ENCODE data around the gene IFT122.
A peak's percentile ranks its signal among the peaks of the same experiment; 100 is the strongest.
"Not testable (repeated sequence)": the region's sequence is repeated elsewhere in the genome, so short reads cannot be mapped to it uniquely, and the experiment has no call there.

Gene IFT122

GRCh38 chr3:129474984-129475804 lies 35.2 kb downstream of the IFT122 start:
- peak; percentile 19 for DNase-seq

- DNase-seq, result no peak
Observed at GRCh38 chr3:129475863-129476262, 35.8 kb downstream of the IFT122 start.

- DNase-seq, result no peak
Observed at GRCh38 chr3:129476586-129476985, 36.6 kb downstream of the IFT122 start.

GRCh38 chr3:129481225-129481765 lies 41.3 kb downstream of the IFT122 start:
- peak; percentile 19 for DNase-seq

- DNase-seq, result peak; percentile 7
Observed at GRCh38 chr3:129481766-129482332, 41.8 kb downstream of the IFT122 start.

- DNase-seq, result no peak
Observed at GRCh38 chr3:129482721-129483120, 42.7 kb downstream of the IFT122 start.

- no peak for DNase-seq
Observed at GRCh38 chr3:129483870-129484269, 43.8 kb downstream of the IFT122 start.

GRCh38 chr3:129485146-129485545 lies 45.1 kb downstream of the IFT122 start:
- not testable (repeated sequence) for DNase-seq

- DNase-seq, result peak; percentile 85
Observed at GRCh38 chr3:129485721-129486663, 46.0 kb downstream of the IFT122 start.

GRCh38 chr3:129486664-129487035 lies 46.6 kb downstream of the IFT122 start:
- DNase-seq, result no peak

- no peak for DNase-seq
Observed at GRCh38 chr3:129487183-129487867, 47.3 kb downstream of the IFT122 start.

- not testable (repeated sequence) for DNase-seq
Observed at GRCh38 chr3:129487868-129488335, 47.9 kb downstream of the IFT122 start.

GRCh38 chr3:129489258-129489657 lies 49.2 kb downstream of the IFT122 start:
- not testable (repeated sequence) for DNase-seq

- peak; percentile 82 for DNase-seq
Observed at GRCh38 chr3:129490273-129490675, 50.2 kb downstream of the IFT122 start.

GRCh38 chr3:129491077-129491476 lies 51.1 kb downstream of the IFT122 start:
- not testable (repeated sequence) for DNase-seq

- no peak for DNase-seq
Observed at GRCh38 chr3:129491794-129492193, 51.8 kb downstream of the IFT122 start.

GRCh38 chr3:129492691-129493090 lies 52.7 kb downstream of the IFT122 start:
- no peak for DNase-seq

- no peak for DNase-seq
Observed at GRCh38 chr3:129493206-129493605, 53.2 kb downstream of the IFT122 start.

GRCh38 chr3:129494499-129494898 lies 54.5 kb downstream of the IFT122 start:
- not testable (repeated sequence) for DNase-seq

GRCh38 chr3:129495006-129495639 lies 55.1 kb downstream of the IFT122 start:
- DNase-seq, result peak; percentile 81

GRCh38 chr3:129497876-129498275 lies 57.9 kb downstream of the IFT122 start:
- DNase-seq, result not testable (repeated sequence)

Measured in fibroblast of skin of right quadriceps (primary cell).